ENCODE data around the gene FKBP1A.

Gene FKBP1A

DNA sequence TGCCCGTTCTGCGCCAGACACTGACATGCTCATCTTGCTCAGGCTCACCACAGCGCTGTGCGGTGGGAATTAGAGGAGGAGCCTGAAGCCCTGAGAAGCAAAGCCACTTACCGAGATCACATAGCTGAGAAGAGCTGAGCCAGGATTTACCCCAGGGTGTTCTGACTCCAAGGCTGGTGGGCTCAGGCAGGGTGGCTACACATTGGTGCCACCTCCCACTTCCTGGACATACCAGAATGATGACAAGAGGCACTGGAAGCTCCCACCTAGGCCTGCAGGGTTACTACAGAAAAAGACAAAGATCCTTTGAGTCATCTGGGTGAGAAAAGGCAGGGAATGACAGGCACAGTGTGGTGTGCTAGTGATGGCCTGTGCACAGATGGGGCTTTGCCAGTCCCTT lies 24.4 kb upstream of the FKBP1A start:
- H3K4me2 ChIP-seq, result no peak overlapping the region
- H3K4me1 ChIP-seq (ENCODE audit: low read depth, poor library complexity, severe bottlenecking), result no peaks in the 10 kb centered on the region
- H3K27me3 ChIP-seq (ENCODE audit: insufficient read depth, low read depth), result no peaks in the 10 kb centered on the region
- no peak overlapping the region for H3K9ac ChIP-seq
- H3K36me3 ChIP-seq (ENCODE audit: insufficient read depth), result no peaks in the 10 kb centered on the region
- H3K4me3 ChIP-seq (IDR thresholded peaks at IDR 0.05; ENCODE audit: insufficient read depth, low read depth, low read length), result no peak overlapping the region
- H2AFZ ChIP-seq (ENCODE audit: low read depth), result no peak overlapping the region
- H4K20me1 ChIP-seq (ENCODE audit: insufficient read depth), result no peaks in the 10 kb centered on the region
- H3K79me2 ChIP-seq (ENCODE audit: insufficient read depth, low read depth), result no peaks in the 10 kb centered on the region
- H3K27ac ChIP-seq, result no peak overlapping the region
- TF ChIP-seq, protein P1, sequence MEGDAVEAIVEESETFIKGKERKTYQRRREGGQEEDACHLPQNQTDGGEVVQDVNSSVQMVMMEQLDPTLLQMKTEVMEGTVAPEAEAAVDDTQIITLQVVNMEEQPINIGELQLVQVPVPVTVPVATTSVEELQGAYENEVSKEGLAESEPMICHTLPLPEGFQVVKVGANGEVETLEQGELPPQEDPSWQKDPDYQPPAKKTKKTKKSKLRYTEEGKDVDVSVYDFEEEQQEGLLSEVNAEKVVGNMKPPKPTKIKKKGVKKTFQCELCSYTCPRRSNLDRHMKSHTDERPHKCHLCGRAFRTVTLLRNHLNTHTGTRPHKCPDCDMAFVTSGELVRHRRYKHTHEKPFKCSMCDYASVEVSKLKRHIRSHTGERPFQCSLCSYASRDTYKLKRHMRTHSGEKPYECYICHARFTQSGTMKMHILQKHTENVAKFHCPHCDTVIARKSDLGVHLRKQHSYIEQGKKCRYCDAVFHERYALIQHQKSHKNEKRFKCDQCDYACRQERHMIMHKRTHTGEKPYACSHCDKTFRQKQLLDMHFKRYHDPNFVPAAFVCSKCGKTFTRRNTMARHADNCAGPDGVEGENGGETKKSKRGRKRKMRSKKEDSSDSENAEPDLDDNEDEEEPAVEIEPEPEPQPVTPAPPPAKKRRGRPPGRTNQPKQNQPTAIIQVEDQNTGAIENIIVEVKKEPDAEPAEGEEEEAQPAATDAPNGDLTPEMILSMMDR (conservative IDR thresholded peaks at IDR 0.05; ENCODE audit: low read depth, low read length), result no peak

DNA sequence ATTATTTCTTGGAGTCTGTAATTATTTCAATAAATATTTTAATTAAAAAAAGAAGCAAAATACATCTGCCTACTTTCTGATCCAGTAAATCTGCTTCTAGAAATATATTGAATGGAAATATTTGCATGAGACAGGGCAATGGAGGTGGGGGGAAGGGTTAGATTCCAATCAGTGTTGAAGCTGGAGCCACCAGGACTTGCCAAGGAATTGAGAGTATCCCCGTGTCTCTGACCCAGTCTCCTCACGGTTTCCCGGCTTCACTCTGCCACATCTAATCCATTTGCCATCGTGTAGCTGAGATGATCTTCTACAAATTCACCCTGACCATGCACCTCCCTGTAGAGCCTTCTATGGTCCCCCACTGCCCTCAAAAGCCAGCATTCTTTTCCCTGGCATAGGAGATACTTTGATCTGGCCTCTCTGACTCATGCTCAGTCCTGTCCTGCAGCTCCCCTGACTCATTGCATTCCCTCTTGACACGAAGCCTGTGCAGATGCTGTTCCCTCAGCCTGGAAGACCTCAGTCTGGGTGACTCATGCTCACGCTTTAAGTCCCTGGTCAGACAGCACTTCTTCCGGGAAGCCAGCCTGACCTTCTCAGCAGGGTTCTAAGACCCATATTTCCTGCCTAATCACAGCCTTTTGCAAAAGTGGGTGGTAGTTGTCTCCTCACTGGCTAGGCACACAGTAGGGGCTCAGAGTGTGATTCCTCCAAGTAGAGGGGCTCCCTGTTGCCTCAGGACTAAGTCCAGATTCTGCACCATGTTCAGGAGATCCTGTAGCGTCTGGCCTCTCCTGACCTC lies 23.0 kb upstream of the FKBP1A start:
- Histone ChIP-seq H3K27me3 (ENCODE audit: insufficient read depth, low read depth) (no peaks in the 10 kb centered on the region), H3K4me3 (IDR thresholded peaks at IDR 0.05; ENCODE audit: insufficient read depth, low read depth, low read length) (no peak overlapping the region), H3K79me2 (ENCODE audit: insufficient read depth, low read depth) (no peaks in the 10 kb centered on the region), H3K36me3 (ENCODE audit: insufficient read depth) (no peaks in the 10 kb centered on the region), H3K4me2 (no peak overlapping the region), H3K4me1 (ENCODE audit: low read depth, poor library complexity, severe bottlenecking) (no peaks in the 10 kb centered on the region), H3K9ac (no peak overlapping the region), H2AFZ (ENCODE audit: low read depth) (no peak overlapping the region), H4K20me1 (ENCODE audit: insufficient read depth) (no peaks in the 10 kb centered on the region), H3K27ac (no peak overlapping the region)
- TF ChIP-seq, protein P1 (conservative IDR thresholded peaks at IDR 0.05; ENCODE audit: low read depth, low read length), result no peak

- H3K9ac ChIP-seq, result no peak overlapping the region
- H3K79me2 ChIP-seq (ENCODE audit: insufficient read depth, low read depth), result no peaks in the 10 kb centered on the region
- H4K20me1 ChIP-seq (ENCODE audit: insufficient read depth), result no peaks in the 10 kb centered on the region
- TF ChIP-seq, protein P1 (conservative IDR thresholded peaks at IDR 0.05; ENCODE audit: low read depth, low read length), result no peak
- no peak overlapping the region for H3K4me2 ChIP-seq
- no peak overlapping the region for H3K27ac ChIP-seq
- no peak overlapping the region for H2AFZ ChIP-seq (ENCODE audit: low read depth)
- H3K27me3 ChIP-seq (ENCODE audit: insufficient read depth, low read depth), result no peaks in the 10 kb centered on the region
- H3K36me3 ChIP-seq (ENCODE audit: insufficient read depth), result no peaks in the 10 kb centered on the region
- no peaks in the 10 kb centered on the region for H3K4me1 ChIP-seq (ENCODE audit: low read depth, poor library complexity, severe bottlenecking)
- H3K4me3 ChIP-seq (IDR thresholded peaks at IDR 0.05; ENCODE audit: insufficient read depth, low read depth, low read length), result no peak overlapping the region
These were observed 22.1 kb upstream of the FKBP1A start for GRCh38 chr20:1414982-1415381.

GRCh38 chr20:1405801-1406200 lies 12.9 kb upstream of the FKBP1A start:
- H3K36me3 ChIP-seq (ENCODE audit: insufficient read depth), result no peaks in the 10 kb centered on the region
- H3K27ac ChIP-seq, result no peak overlapping the region
- H3K4me2 ChIP-seq, result no peak overlapping the region
- no peaks in the 10 kb centered on the region for H3K4me1 ChIP-seq (ENCODE audit: low read depth, poor library complexity, severe bottlenecking)
- no peak overlapping the region for H2AFZ ChIP-seq (ENCODE audit: low read depth)
- H3K79me2 ChIP-seq (ENCODE audit: insufficient read depth, low read depth), result no peaks in the 10 kb centered on the region
- no peak overlapping the region for H3K4me3 ChIP-seq (IDR thresholded peaks at IDR 0.05; ENCODE audit: insufficient read depth, low read depth, low read length)
- TF ChIP-seq, protein P1 (conservative IDR thresholded peaks at IDR 0.05; ENCODE audit: low read depth, low read length), result no peak
- no peaks in the 10 kb centered on the region for H4K20me1 ChIP-seq (ENCODE audit: insufficient read depth)
- H3K9ac ChIP-seq, result no peak overlapping the region
- H3K27me3 ChIP-seq (ENCODE audit: insufficient read depth, low read depth), result no peaks in the 10 kb centered on the region
